Measurements from ENCODE around the gene BOD1L1.

The BOD1L1 gene

DNA sequence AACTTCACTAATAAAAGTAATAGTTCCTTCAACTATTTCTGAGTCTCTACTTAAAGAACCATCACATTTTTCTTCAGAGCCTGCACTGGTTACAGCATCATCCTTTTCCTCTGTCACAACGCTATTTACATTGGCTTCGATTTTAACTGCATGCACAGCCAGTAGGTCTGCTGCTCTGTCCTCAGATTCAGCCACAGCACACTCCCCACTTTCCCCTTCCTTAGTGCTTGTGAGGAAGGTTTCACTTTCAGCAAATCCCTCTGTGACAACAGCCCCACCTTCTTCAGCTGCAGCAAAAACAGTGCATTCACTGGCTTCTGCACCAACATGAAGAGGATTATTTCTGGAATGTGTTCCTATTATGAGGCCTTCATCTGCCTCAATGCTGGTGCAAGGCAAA lies 25.7 kb downstream of the BOD1L1 start:
- no peak overlapping the region for H3K27ac ChIP-seq
- no peak overlapping the region for H3K4me3 ChIP-seq
- no peak for DNase-seq (ENCODE audit: low spot score)
- TF ChIP-seq CTCF (IDR thresholded peaks at IDR 0.05) = no peak

DNA sequence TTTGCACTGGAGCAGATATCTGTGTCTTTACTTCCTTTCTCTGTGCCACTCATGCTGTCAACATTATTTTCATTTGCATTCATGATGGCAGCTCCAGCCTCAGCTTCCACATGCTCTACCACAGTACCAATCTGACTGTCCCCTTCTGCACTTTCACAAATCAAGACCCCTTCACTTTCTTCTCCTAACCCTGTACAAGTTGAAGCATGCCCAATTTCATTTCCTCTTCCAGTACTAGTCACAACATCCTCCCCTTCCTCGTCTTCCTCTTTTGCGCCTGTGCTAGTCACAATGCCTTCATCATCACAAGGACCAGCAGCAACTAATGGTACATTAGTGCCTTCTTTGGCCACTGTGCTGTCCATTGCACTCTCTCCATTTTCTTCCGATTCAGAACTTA lies 26.5 kb downstream of the BOD1L1 start:
- TF ChIP-seq CTCF (IDR thresholded peaks at IDR 0.05) = no peak
- no peak overlapping the region for H3K27ac ChIP-seq
- DNase-seq (ENCODE audit: low spot score) = no peak
- H3K4me3 ChIP-seq = no peak overlapping the region

GRCh38 chr4:13599159-13599558 lies 28.4 kb downstream of the BOD1L1 start:
- no peak overlapping the region for H3K4me3 ChIP-seq
- DNase-seq (ENCODE audit: low spot score) = no peak
- no peak overlapping the region for H3K27ac ChIP-seq
- no peak for TF ChIP-seq CTCF (IDR thresholded peaks at IDR 0.05)

- no peak for DNase-seq (ENCODE audit: low spot score)
- Histone ChIP-seq H3K4me3 (no peak overlapping the region), H3K27ac (no peak overlapping the region)
- TF ChIP-seq CTCF (IDR thresholded peaks at IDR 0.05) = no peak
These were observed 29.9 kb downstream of the BOD1L1 start for GRCh38 chr4:13597604-13598003.

- no peak for TF ChIP-seq CTCF (IDR thresholded peaks at IDR 0.05)
- Histone ChIP-seq H3K4me3 (no peak overlapping the region), H3K27ac (no peak overlapping the region)
- DNase-seq (ENCODE audit: low spot score) = no peak
These were observed 30.4 kb downstream of the BOD1L1 start for GRCh38 chr4:13597141-13597540.

DNA sequence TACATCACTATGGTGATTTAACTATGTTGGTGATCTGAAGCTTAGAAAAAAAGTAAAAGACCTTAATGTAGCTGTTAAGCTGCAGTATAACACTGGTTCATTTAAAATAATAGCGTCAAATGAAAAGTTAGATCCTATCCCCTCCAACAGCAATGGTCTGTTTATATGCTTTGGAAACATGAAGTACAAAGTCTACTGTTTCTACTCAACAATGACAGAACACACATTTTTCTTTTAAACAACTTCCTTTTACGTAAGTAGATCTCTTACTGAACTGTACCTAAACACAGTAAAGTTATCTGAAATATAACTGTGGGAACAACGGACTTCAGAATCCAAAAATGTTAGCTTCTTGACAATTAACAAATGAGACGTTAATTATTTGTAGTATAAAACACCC lies 35.3 kb downstream of the BOD1L1 start:
- no peak for TF ChIP-seq CTCF (IDR thresholded peaks at IDR 0.05)
- DNase-seq (ENCODE audit: low spot score) = no peak
- Histone ChIP-seq H3K27ac (no peak overlapping the region), H3K4me3 (no peak overlapping the region)

DNA sequence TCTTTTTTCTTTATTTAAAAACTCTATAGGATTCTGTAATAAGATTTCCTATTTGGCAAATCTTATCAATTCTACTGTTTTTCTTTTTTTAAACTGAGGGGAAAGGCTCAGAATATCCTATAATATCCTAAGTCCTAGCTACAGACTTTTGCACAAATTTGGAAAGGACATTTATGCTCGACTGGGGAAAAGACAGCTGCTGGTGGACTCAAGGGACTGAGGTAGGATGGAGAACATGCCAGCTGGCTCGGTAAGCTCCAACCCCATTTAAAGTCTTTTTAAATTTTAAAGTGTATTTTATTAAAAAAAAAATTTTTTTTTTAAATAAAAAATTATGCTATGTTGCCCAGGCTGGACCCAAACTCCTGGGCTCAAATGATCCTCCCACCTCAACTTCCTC lies 36.8 kb downstream of the BOD1L1 start:
- TF ChIP-seq CTCF (IDR thresholded peaks at IDR 0.05) = no peak
- Histone ChIP-seq H3K4me3 (no peak overlapping the region), H3K27ac (no peak overlapping the region)
- DNase-seq (ENCODE audit: low spot score) = no peak
